HG03095 (cell line): ENCODE measurements around the gene SLC7A6OS.

Experiments used
- ATAC-seq: cut with Tn5 transposase; IDR thresholded peaks from one replicate; pipeline ENCODE4 v1.9.1; 2021; ENCODE audit warnings: moderate library complexity; ENCODE audit not compliant: unreplicated experiment

Gene SLC7A6OS

DNA sequence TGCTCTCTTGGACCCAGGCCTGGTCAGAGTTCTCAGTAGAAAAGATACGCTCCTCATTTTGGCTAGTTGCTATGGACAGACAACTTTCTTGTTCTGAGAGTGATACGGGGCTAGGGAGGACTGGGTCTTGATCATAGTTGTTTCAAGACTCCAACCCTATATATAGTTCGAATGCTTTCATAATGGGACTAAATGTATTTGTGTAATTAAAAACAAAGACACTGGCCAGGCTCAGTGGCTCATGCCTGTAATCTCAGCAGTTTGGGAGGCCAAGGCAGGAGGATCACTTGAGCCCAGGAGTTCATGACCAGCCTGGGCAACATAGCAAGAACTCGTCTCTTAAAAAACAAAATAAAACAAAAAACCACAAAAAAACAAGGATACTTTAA is 28.7 kb downstream of the SLC7A6OS start:
- ATAC-seq, result no peak

DNA sequence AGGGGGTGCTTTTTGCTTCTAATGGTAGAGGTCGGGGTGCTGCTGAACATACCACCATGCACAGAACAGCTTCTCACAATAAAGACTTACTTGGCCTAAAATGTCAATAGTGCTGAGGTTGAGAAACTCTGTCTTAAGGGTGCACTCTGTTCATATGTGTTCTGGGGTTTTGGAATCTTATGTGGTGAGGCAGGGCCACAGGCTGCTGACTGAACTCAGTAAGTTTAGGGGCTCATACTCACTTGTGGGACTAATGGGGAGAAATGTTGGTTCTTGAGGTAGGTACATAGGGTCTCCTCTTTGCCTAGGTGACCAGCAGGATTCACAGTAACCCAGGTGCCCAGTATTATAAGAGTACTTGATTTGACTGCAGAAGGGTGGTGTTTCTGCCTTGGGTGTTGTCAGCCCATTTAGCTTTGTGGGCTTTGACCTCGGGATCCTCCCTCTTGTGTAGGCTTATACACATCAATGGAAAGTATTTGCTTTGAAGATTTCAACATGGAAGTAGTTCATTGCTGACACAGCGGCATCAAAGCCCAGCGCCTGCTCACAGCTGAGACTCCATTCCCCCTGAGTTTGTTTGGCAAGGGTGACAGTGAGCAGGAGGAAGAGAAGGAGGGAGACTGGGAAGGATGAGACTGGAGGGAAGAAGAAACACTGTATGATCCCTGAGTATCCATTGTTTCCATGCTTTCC is 29.2 kb downstream of the SLC7A6OS start:
- ATAC-seq, result no peak

DNA sequence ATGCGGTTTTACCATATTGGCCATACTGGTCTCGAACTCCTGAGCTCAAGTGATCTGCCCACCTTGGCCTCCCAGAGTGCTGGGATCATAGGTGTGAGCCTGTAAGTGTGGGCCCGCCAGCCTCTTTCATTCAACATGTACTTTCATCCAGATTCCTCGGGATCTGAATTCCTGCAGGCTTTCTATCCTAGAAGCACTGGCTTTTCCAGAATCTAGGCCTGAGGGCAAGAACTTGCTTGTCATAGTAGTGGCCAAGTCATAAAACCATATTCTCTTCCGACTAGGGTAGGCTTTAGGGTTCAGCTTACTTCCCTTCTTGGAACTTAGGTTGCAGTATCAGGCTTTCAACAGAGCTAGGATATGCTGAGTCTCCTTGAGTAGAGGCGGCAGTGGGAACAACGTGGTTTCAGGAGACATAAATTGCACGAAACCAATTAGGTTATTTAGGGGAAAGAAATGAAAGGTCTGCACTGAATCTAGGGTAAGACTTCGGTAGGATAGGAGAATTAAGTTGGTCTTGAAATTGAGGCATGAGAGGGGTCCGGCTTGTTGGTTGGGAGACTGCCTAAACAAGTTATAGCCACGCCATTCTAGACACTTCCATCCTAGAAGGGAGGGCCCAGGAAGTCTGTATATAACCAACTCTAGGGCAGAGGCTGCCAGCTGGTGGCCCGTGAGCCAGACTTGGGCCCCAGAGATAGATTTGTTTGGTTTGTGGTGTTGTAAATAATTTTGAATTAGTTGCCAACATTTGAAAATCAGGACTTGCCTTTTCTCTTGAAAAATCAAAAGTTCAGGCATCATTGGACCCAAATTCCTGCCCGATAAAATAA is 30.8 kb downstream of the SLC7A6OS start:
- ATAC-seq, result no peak

DNA sequence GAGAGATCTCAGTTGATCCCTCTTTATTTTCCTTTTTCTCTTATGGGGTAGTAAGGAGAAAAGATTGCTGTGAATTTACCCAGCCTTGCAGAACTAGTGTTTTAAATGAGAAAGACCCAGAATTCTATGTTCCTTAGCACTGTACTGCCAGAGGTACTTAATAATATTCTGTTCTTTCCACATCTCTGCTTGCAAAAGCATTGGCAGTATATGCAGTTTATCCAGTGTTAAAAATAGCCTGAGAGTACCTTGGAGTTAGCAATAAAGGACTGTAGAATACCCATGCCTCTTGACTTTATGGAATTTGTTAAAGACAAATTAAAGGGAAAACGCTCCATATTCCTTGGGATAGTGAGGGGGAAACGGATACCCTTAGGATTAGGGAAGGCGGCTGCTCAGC is 34.5 kb downstream of the SLC7A6OS start:
- ATAC-seq, result no peak

DNA sequence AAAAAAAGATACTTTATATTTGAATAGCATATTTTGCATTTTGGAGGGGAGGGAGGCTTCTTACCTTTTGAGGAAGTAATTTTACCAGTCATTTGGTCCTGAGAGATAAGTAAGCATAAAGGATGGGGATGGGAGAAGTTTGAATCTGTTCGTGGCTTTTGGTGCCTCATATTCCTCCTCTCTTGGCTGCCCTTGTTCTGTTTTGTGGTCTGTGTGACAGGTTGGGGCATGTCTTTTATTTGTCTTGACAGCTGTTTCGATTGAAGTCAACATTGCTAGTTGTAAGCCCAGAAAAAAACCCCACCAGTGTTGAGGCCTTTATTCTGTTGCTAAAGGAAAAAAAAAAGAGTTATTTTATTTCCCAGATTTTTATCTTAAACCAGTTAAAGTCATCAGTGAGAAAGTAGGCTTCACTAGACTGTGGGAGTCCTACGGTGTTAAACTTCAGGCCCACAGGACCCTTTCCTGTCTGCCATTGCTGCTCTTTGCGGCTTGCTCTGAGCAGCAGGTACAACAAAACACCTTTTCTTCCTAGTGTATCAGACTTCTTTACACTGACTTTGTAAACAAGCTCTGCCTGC is 35.0 kb downstream of the SLC7A6OS start:
- peak; percentile 50 for ATAC-seq

DNA sequence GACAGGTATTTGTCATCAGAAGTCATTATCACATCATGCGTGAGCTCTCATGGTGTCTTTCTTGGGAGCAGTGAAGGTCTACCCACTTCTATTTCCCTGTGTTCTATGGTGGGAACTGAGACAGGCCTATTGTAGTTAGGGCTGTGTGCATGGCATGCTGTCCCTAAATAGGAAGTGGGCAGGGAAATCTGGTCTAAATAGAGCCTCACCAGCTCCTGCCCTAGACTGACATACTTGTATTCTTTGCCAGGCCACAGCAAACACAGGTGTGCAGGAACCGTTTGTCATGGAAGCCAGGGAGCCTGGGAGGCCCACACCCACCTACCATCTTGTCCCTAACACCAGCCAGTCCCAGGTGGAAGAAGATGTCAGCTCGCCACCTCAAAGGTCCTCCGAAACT is 36.3 kb downstream of the SLC7A6OS start:
- no peak for ATAC-seq

DNA sequence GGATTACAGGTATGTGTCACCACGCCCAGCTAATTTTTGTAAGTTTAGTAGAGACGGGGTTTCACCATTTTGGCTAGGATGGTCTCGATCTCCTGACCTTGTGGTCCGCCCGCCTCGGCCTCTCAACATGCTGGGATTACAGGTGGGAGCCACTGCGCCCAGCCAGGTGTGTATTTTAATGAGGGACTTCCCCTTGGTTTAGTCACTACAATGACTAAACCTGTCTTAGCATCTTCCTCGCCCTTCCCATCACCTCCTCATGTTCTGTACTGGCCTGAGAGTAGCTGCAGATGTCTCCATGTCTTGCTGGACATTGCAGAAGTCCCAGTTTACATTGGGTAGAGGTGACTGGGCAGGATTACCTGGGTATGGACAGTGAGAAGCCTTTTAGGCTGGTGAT is 36.9 kb downstream of the SLC7A6OS start:
- no peak for ATAC-seq

DNA sequence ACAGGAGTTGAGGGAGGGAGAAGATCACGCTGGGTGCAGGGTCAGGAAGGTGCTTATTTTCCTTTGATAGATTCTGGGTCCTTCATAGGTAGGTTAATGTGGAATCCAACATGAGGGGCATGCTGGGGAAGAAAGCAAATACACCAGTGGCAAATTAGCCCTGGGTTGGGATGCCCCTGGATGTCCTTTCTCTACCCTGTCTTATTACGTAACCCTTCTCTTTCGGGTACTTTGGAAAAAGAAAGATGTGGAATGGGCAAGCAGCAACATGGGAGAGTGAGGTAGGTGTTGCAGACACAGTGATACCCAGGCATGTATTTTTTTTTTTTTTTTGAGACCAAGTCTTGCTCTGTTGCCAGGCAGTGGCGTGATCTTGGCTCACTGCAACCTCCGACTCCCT is 37.3 kb downstream of the SLC7A6OS start:
- ATAC-seq, result no peak

DNA sequence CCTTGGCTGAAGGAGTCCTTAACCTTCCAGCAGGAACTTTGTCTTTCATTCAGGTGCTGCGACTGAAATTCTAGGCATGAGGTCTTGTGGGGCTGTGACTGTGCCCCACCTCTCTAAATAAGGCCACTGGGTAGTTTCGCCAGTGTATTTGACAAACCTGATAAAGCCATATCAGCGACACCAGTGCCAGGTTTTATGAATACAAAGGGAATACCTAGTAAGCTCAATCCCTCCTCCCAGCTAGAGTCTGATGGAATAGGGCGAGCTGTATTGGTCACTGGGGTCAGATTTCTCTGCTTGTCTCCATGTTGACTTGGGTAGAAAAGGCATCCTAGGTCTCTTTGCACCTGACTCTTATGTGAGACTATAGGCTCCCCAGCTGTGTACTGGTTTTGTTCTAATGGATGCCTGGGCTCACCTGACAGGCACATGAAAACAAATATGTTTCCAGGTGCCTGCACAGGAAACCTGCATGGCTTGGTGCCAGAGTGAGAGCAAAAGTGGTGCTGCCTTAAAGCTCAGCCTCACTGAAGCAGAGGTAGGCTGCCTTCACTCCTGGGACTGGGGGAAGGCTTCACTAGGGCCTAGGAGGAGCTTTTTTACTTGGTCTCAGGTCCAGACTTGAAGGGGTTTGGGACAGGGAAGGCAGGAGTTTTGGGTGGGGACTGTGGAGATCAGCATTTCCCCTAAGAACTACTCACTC is 38.1 kb downstream of the SLC7A6OS start:
- ATAC-seq, result no peak

DNA sequence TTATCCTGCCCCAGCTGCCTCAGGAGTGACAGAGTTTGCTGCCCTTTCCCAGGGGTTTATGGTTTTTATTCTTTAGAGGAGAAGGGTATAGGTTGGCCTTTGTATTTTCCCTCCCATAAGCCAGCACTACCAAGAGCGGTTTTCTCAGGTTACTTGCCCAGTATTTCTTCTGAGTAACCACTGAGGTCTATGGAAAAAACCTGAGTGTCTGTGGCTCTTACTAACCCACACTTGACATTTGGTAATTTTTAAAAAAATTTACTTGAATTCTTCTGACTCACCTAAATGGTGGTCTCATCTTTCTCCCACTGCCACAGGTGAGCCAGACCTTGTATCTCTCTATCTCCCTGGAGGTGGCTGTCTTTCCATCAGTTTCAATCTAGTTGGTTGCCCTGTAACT is 40.4 kb downstream of the SLC7A6OS start:
- ATAC-seq, result no peak

DNA sequence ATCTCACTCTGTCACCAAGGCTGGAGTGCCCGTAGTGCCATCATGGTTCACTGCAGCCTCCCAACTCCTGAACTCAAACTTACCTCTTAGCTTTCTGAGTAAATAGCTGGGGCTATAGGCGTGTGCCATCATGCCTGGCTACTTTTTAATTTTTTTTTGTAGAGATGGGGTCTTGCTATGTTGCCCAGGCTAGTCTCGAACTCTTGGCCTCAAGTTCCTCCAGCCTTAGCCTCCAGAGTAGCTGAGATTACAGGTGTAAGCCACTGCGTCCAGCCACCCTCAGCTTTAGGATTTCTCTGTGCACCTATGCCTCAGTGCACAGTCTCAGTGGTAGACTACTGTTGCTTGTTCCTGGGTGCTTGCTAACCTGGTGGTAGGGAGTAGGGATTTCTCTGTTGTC is 41.0 kb downstream of the SLC7A6OS start:
- ATAC-seq, result no peak

DNA sequence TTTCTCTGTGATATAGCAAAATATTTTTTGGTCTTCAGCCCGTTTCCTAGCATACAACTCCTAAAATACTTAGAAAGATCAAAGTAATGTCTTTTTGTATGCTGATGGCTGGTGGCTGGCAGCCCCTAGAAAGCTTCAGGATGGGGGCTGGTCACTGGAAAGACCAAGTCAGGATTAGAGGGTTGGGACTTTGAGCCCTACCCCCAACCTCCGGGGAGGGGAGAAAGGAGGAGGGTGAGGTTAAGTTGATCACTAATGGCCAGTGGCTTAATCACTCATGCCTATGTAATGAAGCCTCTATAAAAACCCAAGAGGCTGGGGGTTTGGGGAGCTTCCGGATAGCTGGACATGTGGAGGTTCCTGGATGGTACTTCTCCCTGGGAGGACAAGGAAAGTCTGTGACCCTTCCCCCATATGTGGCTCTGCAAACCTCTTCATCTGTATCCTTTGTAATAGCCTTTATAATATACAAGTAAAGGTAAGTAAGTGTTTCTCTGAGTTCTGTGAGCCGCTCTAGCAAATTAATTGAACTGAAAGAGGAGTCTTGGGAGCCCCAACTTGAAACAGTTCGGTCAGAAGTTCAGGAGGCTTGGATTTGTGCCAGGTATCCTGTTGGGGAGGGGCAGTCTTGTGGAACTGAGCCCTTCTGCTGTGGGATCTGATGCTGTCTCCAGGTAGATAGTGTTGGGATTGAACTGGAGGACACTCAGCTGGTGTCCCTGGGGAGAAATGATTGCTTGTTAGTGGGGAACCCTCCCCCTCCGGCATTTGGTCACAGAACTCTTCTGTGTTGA is 42.9 kb downstream of the SLC7A6OS start:
- no peak for ATAC-seq

DNA sequence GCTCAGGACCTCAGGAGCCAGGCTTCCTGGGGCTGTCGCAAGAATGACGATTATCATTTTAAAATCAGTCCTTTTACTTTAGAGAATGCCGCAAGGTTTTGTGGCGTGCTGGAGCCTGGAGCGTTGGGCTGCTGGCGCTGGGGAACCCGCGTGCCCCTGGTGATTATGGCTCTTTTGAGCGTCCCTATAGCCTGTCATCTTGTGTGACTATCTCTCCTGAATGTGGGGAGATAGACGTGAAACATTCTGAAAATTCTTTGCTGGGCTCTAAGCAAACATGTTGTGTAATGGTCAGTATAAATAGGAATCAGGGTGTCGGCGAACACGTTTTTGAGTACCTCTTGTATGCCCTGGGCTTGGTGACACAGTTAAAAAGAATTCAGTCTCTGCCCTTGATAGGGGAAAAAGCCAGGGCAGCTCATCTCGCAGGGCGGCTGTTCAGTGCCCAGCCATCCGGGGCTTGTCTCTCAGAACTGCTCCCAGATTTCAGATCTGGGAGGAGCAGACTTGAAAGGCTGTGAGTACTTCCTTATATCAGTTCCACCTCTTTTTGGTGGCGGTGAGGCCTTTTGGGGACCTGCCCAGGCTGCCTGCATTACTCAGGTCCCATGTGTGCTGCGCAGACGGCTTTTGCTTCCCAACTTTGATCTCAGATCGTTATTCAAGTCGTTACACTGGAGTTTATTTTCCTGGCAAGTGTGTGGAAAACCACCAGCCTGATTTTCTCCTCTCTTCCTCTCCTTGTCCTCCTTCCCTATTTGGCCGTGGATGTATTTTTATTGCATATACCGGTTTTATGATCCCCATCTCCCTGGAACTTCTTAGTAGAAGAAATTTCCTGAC is 45.4 kb downstream of the SLC7A6OS start:
- no peak for ATAC-seq

DNA sequence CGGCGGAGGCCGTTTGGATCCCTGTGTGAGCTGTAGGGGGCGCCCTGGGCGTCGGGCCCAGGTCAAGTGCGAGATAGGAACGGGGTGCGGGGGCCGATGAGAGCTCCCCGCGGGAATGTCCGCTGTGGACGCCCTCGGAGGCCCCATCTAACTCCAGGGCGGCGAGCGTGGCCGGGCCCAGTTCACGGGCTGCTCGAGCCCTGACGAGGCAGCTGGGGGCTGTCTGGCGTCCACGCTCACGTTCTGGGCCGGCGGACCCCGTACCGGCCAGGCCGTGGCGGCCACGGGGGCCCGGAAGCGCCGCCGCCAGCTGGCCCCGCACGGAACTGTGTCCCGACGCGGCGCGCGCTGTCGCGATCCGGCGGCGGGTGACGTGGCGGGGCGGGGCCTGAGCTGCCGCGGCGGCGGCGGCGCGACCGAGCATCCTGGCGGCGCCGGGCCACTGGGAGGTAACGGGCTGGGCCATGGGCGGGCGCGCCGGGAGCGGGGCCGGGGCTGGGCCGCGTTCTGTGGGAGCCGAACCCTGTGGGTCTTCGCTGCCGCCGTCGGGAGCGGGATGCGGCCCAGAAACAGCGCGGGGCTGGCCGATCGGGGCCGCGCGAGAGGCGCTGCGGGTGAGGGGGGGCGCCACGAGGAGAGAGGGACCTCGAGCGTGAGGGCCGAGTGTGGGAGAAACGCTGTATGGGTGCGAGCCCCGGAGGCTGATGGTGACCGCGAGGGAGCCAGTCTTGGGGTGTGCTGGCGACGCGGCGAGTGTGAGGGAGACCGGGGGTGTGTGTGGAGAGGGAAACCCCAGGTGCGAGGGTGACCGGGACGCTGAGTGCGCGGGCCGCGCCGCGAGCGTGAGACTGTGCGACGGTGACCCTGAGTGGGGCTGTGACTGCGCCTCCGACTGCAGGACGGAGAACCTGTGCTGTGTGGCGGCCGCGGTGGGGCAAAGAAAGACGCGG is 46.3 kb downstream of the SLC7A6OS start, which contains the start of gene SLC7A6:
TSS of gene SLC7A6 (plus strand) at position 399 of the 950 bp plus-strand sequence. CDS start 10,201 bp downstream, outside the sequence.
- peak; percentile 53 for ATAC-seq

DNA sequence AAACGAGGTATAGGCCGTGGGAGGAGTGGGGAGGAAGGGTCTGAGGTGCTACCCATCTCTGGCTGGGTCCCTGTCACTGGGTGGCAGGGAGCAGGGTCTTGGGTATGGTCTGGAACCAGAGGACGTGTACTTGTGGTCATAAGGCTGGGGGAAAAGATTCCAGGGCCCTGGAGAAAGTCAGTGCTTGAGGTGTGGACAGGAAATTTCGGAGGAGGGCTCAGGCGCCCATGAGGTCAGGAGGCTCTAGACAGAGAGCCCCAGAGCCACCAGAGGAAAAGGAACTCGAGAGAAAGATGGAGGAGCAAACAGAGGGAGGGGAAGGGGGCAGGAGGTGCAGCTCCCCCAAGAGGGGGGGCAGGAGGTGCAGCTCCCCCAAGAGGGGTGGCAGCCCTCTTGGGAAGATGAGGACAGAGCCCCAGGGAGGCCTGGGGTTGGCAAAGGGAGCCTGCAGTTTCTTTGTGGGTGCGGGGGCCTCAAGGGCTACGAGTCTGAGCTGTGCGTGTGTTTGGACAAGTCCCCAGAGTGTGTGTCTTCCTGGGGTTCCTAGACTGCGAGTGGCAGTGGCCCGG is 47.1 kb downstream of the SLC7A6OS start:
- ATAC-seq, result peak; percentile 8

DNA sequence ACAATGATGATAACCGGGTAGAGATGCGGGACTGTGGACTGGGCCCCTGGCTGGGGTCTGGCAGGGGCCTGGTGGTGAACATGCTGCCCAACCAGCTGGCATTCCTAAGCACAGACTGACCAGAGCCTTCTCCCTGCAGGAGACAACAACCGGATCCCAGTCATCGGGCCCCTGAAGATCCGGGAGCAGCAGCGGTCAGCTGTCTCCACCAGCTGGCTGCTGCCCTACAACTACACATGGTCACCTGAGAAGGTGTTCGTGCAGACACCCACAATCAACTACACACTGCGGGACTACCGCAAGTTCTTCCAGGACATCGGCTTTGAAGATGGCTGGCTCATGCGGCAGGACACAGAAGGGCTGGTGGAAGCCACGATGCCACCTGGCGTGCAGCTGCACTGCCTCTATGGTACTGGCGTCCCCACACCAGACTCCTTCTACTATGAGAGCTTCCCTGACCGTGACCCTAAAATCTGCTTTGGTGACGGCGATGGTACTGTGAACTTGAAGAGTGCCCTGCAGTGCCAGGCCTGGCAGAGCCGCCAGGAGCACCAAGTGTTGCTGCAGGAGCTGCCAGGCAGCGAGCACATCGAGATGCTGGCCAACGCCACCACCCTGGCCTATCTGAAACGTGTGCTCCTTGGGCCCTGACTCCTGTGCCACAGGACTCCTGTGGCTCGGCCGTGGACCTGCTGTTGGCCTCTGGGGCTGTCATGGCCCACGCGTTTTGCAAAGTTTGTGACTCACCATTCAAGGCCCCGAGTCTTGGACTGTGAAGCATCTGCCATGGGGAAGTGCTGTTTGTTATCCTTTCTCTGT is 51.5 kb downstream of the SLC7A6OS start:
- ATAC-seq, result no peak
